Right lung (tissue), 5 donors: ENCODE measurements around the gene SIGLEC10. TPM values are rescaled to one million over a fixed set of nuclear protein-coding genes. Genes with fewer than 3 reads are reported as not detected.
"Not testable (repeated sequence)": the region's sequence is repeated elsewhere in the genome, so short reads cannot be mapped to it uniquely, and the experiment has no call there.

Source experiments
- DNase-seq, 2 donors: peaks; one replicate each; pipeline ENCODE4 v3.0.0-alpha.2; 2013
- polyA plus RNA-seq, 5 donors: library from polyadenylated mRNA; unstranded; fragments of 120-200 nt; gene quantifications; one replicate each; pipeline versions ENCODE4 v1.2.1 to v1.2.3, GENCODE V29; 2013; ENCODE audit warnings: inconsistent platforms in 1 of 5, low replicate concordance in 1 of 5; ENCODE audit not compliant: insufficient read length in 5 of 5, insufficient read depth in 1 of 5

The SIGLEC10 gene
- polyA plus RNA-seq, 5 donors = 0.91 to 1.7 (median 1.4) TPM

DNA sequence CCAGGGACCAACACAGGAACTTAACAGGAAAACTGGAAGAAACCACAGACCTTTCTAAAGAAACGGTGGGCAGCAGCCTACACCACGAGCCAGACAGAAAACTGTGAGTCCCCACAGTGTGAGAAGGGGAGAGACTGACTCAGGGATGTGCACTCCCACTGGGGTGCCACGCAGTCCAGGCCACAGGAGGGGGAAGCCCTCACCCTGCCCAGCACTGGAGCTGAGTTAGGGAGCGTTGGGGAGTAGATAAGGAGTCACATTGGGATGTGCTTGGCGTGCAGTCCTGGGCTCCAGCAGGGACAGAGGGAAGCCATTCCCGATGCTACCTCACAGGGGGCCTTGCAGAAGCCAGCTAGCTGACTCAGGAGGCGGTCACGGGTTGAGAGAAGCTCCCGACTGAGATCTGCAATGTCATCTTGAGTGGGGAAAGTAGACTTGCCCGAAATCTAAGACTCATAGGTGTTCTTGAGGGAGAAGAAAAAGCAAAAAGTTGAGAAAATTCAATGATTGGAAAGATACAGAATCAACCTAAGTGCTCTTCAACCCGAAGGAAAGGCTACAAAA, 23.5 kb upstream of the SIGLEC10 start:
- DNase-seq = no peak

DNA sequence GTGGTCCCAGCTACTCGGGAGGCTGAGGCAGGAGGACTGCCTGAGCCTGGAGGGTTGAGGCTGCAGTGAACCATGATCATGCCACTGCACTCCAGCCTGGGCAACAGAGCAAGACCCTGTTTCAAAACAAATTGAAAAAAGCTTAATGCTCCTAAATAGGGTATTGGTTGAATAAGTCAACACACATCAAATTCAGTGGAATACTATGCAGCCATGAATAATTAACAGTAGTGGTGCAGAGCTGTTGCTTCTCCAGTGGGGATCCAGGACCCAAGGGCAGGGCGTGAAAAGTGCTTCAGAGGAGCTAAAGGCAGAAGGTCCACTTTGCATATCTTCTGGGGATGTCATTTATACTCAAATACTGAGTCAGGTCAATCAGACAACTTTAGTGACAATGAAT, 22.6 kb upstream of the SIGLEC10 start:
- no peak for DNase-seq

DNA sequence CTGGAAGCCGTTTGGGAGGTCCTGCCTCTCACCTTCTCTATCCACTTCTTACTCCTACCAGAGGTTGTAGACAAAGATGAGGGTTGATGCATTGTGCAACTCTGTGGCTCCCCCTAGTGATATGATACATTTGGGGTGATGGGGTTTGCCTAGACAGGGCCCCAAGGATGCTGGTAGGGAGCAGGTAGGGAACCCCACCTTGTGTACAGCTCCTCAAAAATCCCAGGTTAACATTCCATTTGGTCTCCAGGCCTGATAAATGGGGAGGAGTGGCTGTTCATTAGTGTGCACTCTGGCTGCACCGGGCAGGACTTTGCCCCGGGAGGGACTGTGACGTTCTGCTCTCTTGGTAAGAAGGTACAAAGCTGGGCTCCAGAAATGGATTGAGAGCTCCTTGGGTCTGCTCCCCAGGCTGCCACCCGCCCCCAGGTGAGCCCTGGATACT, 21.6 kb upstream of the SIGLEC10 start:
- no peak for DNase-seq

DNA sequence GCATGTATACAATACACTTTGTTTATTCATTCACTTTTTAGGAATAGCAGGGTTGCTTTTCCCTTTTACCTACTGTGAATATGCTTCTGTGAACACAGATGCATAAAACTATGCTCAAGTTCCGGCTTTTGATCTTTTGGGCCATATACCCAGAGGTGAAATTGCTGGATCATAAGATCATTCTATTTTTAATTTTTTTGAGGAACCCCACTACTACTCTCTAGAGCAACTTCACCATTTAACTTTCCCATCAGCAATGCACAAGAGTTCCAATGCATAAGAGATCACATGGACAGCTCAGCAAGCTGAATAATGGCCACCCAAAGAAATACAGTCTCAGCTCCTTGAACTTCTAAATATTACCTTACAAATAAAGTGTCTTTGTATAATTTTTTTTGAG, 17.0 kb upstream of the SIGLEC10 start:
- DNase-seq = no peak

DNA sequence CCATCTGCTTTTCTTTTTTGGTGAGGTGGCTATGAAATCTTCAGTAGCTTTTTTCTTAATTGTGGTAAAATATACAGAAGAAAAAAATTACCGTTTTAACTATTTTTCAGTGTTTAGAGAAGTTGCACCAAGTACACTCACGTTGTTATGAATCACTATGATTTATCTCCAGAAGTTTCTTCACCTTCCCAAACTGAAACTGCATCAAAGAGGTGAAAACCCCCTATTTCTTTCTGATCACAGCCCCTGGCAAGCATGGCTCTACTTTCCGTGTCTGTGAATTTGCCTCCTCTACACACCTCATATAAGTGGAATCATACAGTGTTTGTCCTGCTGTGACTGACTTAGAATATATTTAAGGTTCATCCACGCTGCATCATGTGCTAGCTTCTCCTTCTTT, 15.6 kb upstream of the SIGLEC10 start:
- DNase-seq = no peak

DNA sequence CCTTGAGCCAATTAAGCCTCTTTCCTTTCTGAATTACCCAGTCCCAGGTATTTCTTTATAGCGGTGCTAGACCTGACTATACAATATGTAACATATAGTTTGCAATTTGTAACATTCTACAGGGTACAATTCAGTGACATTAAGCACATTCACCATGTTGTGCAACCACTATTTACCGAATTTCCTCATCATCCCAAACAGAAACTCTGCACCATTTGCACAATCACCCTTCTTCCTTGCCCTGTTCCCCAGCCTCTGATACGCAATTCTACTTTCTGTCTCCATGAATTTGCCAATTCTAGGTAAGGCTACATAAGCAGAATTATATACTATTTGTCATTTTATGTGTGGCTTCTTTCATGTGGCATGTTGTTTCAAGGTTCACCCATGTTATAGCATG, 13.7 kb upstream of the SIGLEC10 start:
- DNase-seq = no peak

DNA sequence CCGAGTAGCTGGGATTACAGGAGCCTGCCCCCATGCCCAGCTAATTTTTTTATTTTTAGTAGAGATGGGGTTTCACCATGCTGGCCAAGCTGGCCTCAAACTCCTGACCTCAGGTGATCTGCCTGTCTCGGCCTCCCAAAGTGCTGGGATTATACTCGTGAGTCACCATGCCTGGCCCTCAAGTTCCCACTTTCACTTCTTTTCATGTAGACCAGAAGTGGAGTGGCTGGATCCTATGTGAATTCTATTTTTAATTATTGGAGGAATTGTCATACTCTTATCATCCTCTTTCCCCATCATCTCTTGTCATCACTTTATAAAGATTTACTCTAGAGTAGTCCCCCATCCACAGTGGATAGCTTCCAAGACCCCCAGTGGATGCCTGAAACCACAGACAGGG, 12.8 kb upstream of the SIGLEC10 start:
- DNase-seq = no peak

DNA sequence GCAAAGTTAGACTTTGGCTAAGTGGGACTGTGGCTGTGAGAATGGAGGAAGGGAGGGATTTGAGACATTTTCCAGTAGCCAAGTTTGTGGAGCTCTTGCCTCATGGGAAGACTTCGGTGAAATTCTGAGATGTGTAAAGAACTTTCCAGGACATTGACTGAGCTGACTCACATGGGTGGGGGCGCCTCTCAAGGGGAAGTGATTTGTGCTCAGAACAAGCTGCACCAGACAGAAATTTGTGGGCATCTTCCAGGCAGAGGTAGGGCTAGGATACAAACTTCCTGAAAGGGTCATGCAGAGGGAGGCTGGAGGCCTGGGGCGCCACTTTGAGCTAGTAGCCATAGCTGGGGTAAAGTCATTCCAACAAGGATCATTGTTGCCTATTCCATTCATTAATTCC, 9.8 kb upstream of the SIGLEC10 start:
- DNase-seq = no peak

DNA sequence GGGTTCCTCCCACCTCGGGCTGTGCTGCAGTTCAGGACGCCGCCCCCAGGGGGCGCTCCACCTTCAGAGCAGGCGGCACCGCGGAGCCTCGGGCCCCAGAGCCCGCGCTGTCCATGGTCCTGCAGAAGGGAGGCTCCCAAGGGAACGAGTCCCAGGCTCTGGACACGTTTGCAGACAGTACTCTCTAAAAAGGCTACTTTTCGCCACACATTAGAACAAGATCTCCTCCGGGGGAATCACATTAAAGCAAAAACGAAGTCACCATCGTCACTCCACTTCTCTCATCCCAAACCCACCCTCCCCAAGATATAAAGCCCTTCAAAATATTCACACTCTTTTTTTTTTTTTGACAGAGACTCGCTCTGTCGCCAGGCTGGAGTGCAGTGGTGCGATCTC, 4.6 kb upstream of the SIGLEC10 start:
- DNase-seq = peak; percentile 57 to 68

DNA sequence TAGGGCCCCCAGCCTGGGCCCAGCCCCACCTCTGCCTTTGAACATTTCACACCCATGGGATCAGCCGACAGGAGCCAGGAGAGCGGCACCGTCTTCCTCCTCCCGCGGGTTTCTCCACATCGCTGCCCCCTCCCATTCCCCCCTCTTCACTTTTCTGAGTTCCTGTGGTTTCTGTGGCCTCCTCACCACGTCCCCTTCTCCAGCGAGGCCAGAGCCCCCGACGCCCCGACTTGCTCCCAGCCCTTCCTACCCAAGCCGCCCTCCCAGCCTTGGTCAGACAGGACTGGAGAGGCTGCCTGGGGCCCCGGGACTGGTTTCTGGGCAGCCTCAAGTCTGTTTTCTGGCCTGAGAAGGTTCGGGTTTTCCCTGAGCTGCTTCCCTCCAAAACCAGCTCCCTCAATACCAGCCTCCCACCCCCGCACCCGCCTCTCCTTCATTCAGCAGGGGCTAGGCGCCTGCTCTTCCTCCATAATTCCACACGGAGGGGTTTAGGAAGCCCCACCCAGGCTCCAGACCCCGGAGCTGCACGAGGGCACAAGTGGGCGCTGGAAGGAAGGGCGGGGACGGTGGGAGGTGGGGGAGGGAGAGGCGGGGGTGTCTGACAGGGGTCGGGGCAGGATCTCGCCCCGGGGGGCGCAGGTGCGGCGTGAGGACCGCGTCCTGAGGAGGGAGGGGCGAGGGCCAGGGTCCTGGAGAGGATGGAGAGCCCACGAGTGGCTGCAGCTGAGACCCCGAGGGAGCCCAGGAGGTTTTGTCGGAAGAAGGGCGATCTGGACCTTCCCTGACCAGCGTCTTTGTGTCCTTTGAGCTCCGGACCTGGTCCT, 4.0 kb upstream of the SIGLEC10 start:
- DNase-seq = no peak

DNA sequence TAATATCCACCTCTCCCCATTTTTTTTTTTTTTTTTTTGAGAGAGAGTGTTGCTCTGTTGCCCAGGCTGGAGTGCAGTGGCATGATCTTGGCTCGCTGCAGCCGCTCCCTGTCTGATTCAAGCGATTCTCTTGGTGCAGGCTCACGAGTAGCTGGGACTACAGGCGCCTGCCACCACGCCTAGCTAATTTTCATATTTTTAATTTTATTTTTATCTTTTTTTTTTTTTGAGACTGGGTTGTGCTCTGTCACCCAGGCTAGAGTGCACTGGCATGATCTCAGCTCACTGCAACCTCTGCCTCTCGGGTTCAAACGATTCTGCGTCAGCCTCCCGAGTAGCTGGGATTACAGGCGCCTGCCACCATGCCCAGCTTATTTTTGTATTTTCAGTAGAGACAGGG, 3.1 kb upstream of the SIGLEC10 start:
- not testable (repeated sequence) for DNase-seq

DNA sequence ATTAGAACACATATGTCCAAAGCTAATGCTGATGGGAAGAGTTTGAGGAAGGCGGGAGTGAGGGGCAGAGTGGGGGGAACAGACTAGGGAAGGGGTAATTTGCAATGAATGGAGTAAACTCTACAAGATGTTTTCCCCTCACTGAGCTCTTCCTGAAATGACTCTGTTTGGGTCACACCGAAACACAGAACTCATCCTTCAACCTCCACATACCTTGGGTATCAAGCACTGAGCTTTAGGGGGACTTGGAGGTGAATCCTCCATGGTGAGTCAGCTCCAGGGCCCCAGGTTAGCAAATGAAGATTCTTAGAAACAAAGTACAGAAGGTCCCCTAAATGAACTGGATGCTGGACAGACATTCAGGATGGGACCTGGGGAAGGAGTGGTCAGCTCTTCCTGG, 1.3 kb upstream of the SIGLEC10 start:
- no peak for DNase-seq

DNA sequence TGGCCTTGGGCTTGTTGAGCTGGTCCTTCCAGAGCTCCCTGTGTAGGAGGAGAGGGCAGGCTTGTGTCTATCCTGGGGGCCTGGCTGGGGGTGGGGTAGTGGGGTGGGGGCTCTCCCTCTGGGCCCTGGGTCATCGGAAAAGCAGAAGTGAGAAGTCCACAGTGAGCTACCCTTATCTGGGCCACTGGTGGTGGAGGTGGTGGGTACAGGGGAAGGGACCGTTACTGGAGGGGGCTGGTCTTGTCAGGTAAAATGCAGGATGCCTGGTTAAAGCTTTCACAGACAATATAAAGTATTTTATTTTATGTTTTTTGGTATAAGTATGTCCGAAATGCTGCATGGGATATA, 342 bp upstream of the SIGLEC10 start:
- DNase-seq = no peak

DNA sequence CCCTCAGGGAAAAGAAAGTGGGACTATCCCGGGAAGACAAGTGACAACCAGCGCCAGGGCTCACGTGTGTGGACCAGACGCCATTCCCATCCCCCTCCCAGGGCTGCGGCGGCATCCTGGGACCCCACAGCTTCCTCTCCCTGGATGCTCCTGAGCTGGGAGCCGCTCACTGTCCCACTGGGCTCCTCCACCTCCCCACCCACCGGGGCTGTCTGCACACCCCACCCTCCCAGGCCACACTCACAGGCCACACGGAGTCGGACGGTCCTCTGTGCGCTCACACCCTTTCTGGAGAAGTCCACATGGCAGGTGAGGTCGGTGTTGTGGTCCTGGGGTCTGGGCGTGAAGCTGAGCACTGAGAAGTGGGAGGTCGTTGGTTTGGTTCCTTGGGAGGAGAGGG, 1.0 kb downstream of the SIGLEC10 start:
- DNase-seq = not testable (repeated sequence)

DNA sequence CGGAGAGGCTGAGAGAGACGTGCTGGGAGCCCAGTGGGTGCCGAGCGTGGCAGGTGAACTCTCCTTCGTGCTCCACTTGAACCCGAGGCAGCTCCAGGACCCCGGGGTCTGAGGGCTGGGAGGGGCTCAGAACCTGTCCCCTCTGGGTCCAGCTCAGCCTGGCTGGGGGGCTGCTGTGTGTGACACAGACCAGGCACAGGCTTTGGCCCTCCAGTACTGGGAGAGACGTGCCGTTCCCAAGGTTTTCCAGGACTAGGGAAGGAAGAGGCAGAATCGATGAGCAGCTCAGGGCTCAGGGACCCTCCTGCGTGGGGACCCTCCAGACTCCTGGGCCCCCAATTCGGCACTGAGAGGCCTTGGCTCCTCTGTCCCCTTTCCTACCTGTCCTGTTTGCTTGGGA, 2.3 kb downstream of the SIGLEC10 start:
- no peak for DNase-seq

DNA sequence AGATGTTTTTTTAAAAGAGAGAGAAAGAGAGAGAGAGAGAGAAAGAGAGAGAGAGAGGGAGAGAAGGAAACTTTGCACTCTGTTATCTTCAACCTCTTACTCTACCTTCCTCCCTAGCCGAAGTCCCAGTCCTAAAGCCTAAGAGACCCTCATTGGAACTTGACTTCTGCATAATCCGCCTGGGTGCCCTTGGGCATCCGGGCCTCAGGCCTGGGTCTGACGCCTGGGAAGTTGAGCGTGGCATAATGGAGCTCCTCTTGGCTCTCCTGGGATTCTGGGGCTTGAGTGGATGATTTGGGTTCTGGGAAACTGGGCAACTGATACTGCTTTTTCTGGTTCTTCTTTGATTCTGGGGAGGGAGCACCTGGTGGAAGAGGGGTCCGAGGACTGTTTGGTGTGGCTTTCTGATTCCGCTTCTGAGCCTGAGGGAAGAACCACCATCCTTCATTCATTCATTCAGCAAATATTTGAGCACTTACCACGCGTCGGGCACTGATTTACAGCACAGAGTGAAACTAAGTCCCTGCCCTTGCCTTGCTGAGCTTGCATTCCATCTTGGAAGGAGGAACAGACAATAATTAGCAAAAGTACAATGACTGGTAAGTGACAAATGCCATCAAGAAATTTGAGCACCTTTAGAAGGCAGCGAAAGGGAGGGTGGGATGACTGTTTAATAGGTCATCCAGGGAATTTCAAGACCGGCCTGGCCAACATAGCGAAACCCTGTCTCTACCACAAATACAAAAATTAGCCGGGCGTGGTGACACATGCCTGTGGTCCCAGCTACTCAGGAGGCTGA, 6.3 kb downstream of the SIGLEC10 start:
- no peak for DNase-seq

DNA sequence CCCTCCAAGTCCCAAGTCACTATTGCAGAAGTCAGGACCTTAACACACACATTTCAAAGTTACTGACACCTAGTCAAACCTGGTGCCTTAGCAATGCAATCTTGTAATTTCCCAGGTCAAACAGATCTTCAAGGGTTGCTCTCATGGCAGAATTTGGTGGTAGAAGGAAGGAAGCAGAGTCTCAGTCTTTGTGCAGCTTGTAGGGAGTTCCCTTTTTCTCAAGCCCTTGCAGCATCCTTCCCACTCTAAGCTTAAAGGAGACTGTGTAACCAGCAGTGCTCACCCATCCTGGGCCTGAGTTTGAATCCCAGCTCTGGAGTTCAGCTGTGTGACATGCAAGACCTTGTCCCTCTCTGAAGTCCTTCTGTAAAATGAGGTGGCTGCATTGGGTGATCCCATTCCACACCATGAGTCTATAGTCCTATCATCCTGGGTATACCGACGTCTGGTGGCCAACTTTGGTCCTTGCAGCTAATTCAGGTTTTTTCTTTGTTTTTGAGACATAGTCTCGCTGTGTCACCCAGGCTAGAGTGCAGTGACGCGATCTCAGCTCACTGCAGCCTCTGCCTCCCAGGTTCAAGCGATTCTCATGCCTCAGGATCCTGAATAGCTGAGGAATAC, 9.8 kb downstream of the SIGLEC10 start:
- no peak for DNase-seq

DNA sequence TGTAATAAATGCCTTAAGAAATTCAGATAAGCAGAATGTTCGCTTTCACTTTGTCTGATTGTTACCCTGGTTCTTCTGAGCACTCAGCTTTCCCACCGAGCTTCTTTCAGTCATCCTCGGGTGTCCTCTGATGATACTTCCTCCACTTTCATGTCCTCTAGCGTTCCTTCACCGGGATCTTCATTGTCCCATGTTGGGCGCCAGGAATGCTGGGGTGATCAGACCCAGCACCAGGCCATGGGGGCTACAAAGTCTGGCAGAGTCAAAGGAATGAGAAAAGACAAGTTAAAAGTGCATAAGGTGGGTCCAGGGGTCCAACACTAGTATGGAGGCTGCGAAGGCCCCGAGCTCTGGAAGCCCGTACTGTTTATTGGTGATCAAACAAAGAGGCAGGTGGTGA, 15.3 kb downstream of the SIGLEC10 start:
- no peak for DNase-seq

DNA sequence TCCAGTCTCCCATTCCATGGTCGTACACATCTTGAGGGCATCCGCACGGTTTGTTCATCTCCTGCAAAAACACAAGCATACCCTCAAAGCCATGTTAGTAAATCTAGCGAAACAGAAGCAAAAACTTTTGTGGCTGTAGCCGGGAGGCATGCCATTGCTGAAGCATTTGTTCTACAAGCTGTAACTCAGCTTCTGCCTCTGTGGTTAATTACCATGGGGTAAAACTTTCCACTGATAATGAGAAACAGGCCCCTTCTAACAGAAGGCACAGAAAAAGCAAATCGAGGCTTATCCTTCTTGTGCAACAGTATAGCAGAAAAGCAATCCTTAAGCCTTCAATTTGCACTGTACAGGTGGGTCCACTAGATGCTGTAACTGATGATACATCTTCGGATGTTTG, 17.5 kb downstream of the SIGLEC10 start:
- DNase-seq = not testable (repeated sequence)

DNA sequence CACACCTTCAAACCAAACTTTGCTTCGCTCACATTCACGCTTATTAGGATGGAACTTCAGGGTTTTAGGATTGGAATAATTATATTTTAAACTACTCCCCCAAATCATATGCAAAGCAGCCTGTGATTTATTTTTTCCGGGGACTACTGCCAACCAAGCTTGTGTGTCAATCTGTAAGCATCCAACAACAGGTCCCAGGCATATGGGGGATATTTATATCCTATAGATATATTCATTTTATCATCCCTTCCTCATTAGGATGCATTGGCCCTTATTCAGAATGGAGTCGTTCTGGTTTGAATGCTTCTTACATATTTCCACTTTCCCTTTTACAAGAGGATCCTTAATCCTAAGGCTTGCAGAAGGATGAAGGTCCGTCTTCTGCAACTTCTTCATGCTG, 18.2 kb downstream of the SIGLEC10 start:
- no peak for DNase-seq

DNA sequence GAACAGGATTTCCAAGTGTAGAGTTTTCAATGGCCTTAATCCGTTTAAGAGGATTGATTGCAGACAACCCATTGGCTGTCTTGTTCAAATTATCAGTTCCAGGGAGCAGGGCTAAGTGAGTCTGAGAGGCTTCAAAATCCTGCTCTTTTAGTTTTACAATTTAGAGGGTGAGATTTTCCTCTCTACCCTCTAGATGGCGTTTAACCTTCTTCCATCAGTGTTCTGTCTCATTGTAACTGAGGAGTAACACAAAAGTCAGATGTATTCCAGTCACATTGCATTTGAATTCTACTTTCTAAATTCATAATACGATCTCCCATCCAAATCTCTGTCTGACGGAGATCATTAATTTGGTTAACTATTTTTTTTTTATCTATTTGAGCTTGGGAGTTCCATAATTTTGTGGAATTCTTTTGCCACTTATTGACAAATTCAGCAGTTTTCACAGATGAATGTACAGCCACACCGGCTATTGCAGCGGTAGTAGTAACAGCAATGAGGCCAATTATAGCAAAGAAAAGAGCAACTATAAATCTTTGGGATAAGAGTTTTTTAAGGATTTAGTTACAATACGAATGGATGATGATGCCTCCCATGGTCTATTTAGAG, 19.2 kb downstream of the SIGLEC10 start:
- no peak for DNase-seq

DNA sequence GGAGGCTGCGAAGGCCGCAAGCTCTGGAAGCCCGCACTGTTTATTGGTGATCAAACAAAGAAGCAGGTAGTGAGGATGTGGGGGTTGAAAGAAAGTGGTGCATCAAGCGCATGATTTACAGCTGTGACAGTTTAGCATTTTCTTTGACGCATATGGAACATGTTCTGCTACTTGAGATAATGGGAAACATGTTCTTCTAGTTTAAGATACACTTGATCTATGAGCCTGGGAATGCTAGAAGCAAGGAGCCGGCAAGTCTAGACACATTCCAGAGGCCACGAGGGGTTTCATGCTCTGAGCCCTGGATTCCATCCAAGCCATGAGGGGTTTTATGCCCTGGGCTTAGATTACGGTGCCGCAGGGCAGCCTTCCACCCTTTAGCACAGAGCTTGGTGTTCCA, 20.0 kb downstream of the SIGLEC10 start:
- DNase-seq = not testable (repeated sequence)
